B cell (primary cell): ENCODE measurements around the gene DECR2. TPM values are rescaled to one million over a fixed set of nuclear protein-coding genes. Genes with fewer than 3 reads are reported as not detected.

ENCODE experiments used
- ATAC-seq: fragments of 200-7000 bp; cut with Tn5 transposase; one replicate; pipeline ENCODE4 v1.10.0; 2021; ENCODE audit warnings: low read depth, mild to moderate bottlenecking, moderate number of reproducible peaks, moderate library complexity
- CTCF ChIA-PET: fragments of 350-600 bp; sonication (Branson Sonifier 250); formaldehyde crosslinking; loops from one replicate; lab custom pipeline; 2021; ENCODE audit warnings: antibody characterized with exemption, inconsistent platforms; lab: Charles Lee
- POLR2A ChIA-PET: fragments of 350-600 bp; sonication (Branson Sonifier 250); formaldehyde crosslinking; loops from one replicate; lab custom pipeline; 2021; ENCODE audit warnings: antibody characterized with exemption; lab: Charles Lee
- DNase-seq: peaks from one replicate; pipeline ENCODE4 v3.0.0; 2013
- H2AFZ ChIP-seq: 2 replicates; pipeline ENCODE4 v1.6.1; 2012; ENCODE audit warnings: mild to moderate bottlenecking, low read depth, low read length; ENCODE audit not compliant: insufficient read depth, poor library complexity, severe bottlenecking
- H3K27ac ChIP-seq, 2 donors: 1 replicate in 1 of 2; 2 replicates in 1 of 2; pipeline ENCODE4 v1.5.1; 2012 to 2013; ENCODE audit warnings: low read length in 2 of 2, mild to moderate bottlenecking in 2 of 2, moderate library complexity in 1 of 2
- H3K27me3 ChIP-seq, 4 experiments: fragments of 200-600 bp in 1 of 4; sonication (generic) in 1 of 4; replicated peaks in 1 of 4; 1 replicate in 2 of 4; 2 replicates in 2 of 4; pipeline versions ENCODE4 v1.6.1 to v1.7.0; 2013 to 2016; ENCODE audit warnings: low read length in 3 of 4, mild to moderate bottlenecking in 2 of 4, mixed read lengths in 1 of 4, moderate library complexity in 1 of 4; ENCODE audit not compliant: insufficient read depth in 4 of 4, control insufficient read depth in 3 of 4; ENCODE audit errors: control extremely low read depth in 1 of 4
- H3K36me3 ChIP-seq, 2 experiments: replicated peaks in 1 of 2; 1 replicate in 1 of 2; 2 replicates in 1 of 2; pipeline versions ENCODE4 v1.6.1 to v1.7.1; 2013; ENCODE audit warnings: low read length in 1 of 2; ENCODE audit not compliant: insufficient read depth in 2 of 2, control insufficient read depth in 1 of 2; ENCODE audit errors: control extremely low read depth in 1 of 2, extremely low read depth in 1 of 2
- H3K4me1 ChIP-seq, 2 donors: fragments of 200-600 bp in 1 of 2; sonication (generic) in 1 of 2; 1 replicate in 1 of 2; 2 replicates in 1 of 2; pipeline versions ENCODE4 v1.5.1 to v1.6.1; 2013 to 2017; ENCODE audit warnings: low read length in 2 of 2; ENCODE audit not compliant: control insufficient read depth in 2 of 2, insufficient read depth in 2 of 2
- H3K4me2 ChIP-seq: replicated peaks from 2 replicates; pipeline ENCODE3; 2012; ENCODE audit warnings: mild to moderate bottlenecking, low read depth, low read length; ENCODE audit not compliant: poor library complexity, severe bottlenecking
- H3K4me3 ChIP-seq, 5 experiments: fragments of 200-600 bp in 1 of 5; sonication (generic) in 1 of 5; 1 replicate in 3 of 5; 2 replicates in 2 of 5; pipeline versions ENCODE4 v1.5.1 to v1.7.0; 2011 to 2016; ENCODE audit warnings: low read length in 4 of 5, mild to moderate bottlenecking in 4 of 5, low read depth in 2 of 5, control low read depth in 1 of 5, moderate library complexity in 1 of 5; ENCODE audit not compliant: insufficient read depth in 1 of 5; ENCODE audit errors: control extremely low read depth in 1 of 5, extremely low read depth in 1 of 5
- H3K79me2 ChIP-seq: fragments of 200-600 bp; sonication (generic); one replicate; pipeline ENCODE4 v1.6.0; 2016; ENCODE audit warnings: low read length; ENCODE audit not compliant: control insufficient read depth, insufficient read depth
- H3K9ac ChIP-seq: fragments of 200-600 bp; sonication (generic); 2 replicates; pipeline ENCODE4 v1.6.1; 2017; ENCODE audit warnings: mild to moderate bottlenecking, low read length, moderate library complexity
- H3K9me3 ChIP-seq, 3 donors: one replicate each; pipeline versions ENCODE4 v1.6.1 to v1.7.1; 2013; ENCODE audit warnings: low read length in 2 of 3; ENCODE audit not compliant: control insufficient read depth in 2 of 3, insufficient read depth in 1 of 3; ENCODE audit errors: control extremely low read depth in 1 of 3
- H4K20me1 ChIP-seq: 2 replicates; pipeline ENCODE4 v1.6.0; 2012; ENCODE audit warnings: mild to moderate bottlenecking, low read length; ENCODE audit not compliant: insufficient read depth, control insufficient read depth, poor library complexity, severe bottlenecking
- H3K27ac Mint-ChIP-seq: one replicate; pipeline ENCODE4 v1.8.0; 2021; ENCODE audit warnings: mixed read lengths
- H3K27me3 Mint-ChIP-seq: one replicate; pipeline ENCODE4 v1.8.0; 2021; ENCODE audit warnings: mixed read lengths
- H3K4me1 Mint-ChIP-seq: one replicate; pipeline ENCODE4 v1.8.0; 2021; ENCODE audit warnings: mixed read lengths
- H3K4me3 Mint-ChIP-seq: one replicate; pipeline ENCODE4 v1.8.0; 2021; ENCODE audit warnings: mixed read lengths
- H3K9me3 Mint-ChIP-seq: one replicate; pipeline ENCODE4 v1.8.0; 2022; ENCODE audit warnings: mixed read lengths; ENCODE audit not compliant: insufficient read depth
- CTCF ChIP-seq: fragments of 200-600 bp; IDR thresholded peaks from one replicate; pipeline ENCODE4 v1.8.0; 2022; ENCODE audit warnings: antibody characterized with exemption, mild to moderate bottlenecking
- EZH2 ChIP-seq: IDR thresholded peaks from 2 replicates; pipeline ENCODE4 v1.6.1; 2012; ENCODE audit warnings: borderline replicate concordance, low read depth, mild to moderate bottlenecking, moderate library complexity, low read length; ENCODE audit not compliant: insufficient read depth, poor library complexity, severe bottlenecking
- WGBS: methylation state at CpG from one replicate; pipeline ENCODE4 v1.1.5; 2013; ENCODE audit warnings: missing lambda C conversion rate; ENCODE audit not compliant: insufficient coverage; 5-methylcytosine and 5-hydroxymethylcytosine counted together
- intact Hi-C: fragments of 100-400 bp; cut with micrococcal nuclease; formaldehyde crosslinking; loops from one replicate; pipeline ENCODE4 v1.10.0; 2022
- polyA plus RNA-seq: library from polyadenylated mRNA; depleted of rRNA; stranded (reverse); fragments of >200 nt; gene quantifications from 2 replicates; pipeline ENCODE4 v1.2.3, GENCODE V29; 2012
- total RNA-seq, 2 donors: library from RNA; stranded (reverse); fragments of 120-200 nt in 1 of 2; gene quantifications; 1 replicate in 1 of 2; 2 replicates in 1 of 2; pipeline versions ENCODE4 v1.2.3 to v1.2.4, GENCODE V29; 2013 to 2022

Gene DECR2
- total and polyA plus RNA-seq, 2 donors (not counting 1 experiment from before 2014, with no cell fraction given): 11.0 to 16.3 TPM

GRCh38 chr16:381012-381788 lies 20.5 kb upstream of the DECR2 start:
- DNase-seq (no peak), ATAC-seq (peak; percentile 21)
- Histone ChIP-seq H3K27ac (peak overlapping the region in 1 of 2 donors; percentile 51), H2AFZ (peak overlapping the region; percentile 72), H4K20me1 (peaks cover 18% of the 10 kb centered on the region), H3K9me3 (no peaks in the 10 kb centered on the region), H3K27me3 (no peaks in the 10 kb centered on the region), H3K79me2 (peaks cover 32% of the 10 kb centered on the region), H3K4me1 (peaks cover 21 to 33% of the 10 kb centered on the region in 2 donors), H3K4me2 (peak overlapping the region; percentile 98), H3K9ac (peak overlapping the region; percentile 71), H3K4me3 (peak overlapping the region in 4 of 5 experiments; percentile 57 to 75 (median 67)), H3K36me3 (peaks cover 0 to 7% of the 10 kb centered on the region in 2 experiments)
- H3K9me3 Mint-ChIP-seq: no peaks in the 10 kb centered on the region
- under 1% methylated on average over 69 of the region's 73 CpGs for WGBS
- POLR2A ChIA-PET: interaction anchor here (0.7 to 2.8 kb wide), 2 partner anchors 18 to 20 kb away, joined by 3 to 14 read pairs; partner anchors contain the start of gene DECR2
- peak overlapping the region; percentile 70 for H3K27ac Mint-ChIP-seq
- intact Hi-C loops: loop anchor here (1.0 to 5.0 kb wide), 3 partner anchors 11 to 146 kb away; partner anchors contain the start of genes CAPN15, MRPL28 and RAB11FIP3
- CTCF ChIA-PET: interaction anchor here (1.9 kb wide), 1 partner anchor 10 kb away, joined by 8 read pairs; the partner anchor contains the start of gene MRPL28
- no peak for TF ChIP-seq EZH2
- no peak for TF ChIP-seq CTCF
- no peaks in the 10 kb centered on the region for H3K27me3 Mint-ChIP-seq
- H3K4me1 Mint-ChIP-seq: peaks cover 20% of the 10 kb centered on the region
- H3K4me3 Mint-ChIP-seq: peak overlapping the region; percentile 77
